Nucleus accumbens (tissue), 56 donors: Measurements from ENCODE around the gene LMTK2.
A peak's percentile ranks its signal among the peaks of the same experiment; 100 is the strongest.
"Not testable (repeated sequence)": the region's sequence is repeated elsewhere in the genome, so short reads cannot be mapped to it uniquely, and the experiment has no call there.

ENCODE experiments used
- DNase-seq, 56 donors: peaks; one replicate each; lab custom pipeline; 2025; lab: John Stamatoyannopoulos, UW

Gene LMTK2

GRCh38 chr7:98214811-98215321 is 108.2 kb downstream of the LMTK2 start:
- no peak for DNase-seq

GRCh38 chr7:98215561-98216495 is 109.2 kb downstream of the LMTK2 start:
- no peak for DNase-seq

DNA sequence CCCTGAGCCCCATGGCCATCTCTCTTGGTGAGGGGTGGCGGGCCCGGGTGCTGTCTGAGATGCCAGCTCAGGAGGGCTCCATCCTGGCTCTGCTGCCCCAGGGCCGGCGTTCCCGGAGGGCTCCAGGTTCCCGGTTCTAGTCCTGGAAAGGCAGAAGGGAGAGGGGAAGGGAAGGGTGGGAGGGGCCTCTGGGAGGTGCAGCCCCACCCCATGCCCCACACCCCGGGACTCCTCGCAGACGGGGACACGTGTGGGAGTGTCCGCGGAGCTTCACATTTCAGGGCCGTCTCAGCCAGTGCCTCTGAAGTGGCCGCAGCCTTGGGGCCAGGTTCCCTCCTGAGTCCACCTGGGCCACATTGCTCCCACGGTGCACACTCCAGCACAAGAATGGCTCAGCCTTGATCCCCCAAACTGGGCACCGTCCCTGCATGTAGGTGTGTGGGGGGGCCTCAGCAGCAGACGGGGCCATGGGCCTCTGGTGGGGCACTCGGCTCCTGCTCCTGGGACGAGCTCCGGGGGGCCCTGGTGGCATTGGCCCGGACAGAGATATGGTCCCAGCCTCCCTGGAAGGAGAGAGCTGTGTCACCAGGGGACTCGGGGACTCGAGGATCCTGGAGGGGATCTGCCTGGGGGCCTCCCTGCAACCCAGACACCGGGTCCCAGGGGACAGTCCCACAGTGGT is 110.4 kb downstream of the LMTK2 start:
- DNase-seq, result no peak

GRCh38 chr7:98217623-98218582 is 111.2 kb downstream of the LMTK2 start:
- peak in 49 of 56 donors; percentile 11 to 86 (median 61) for DNase-seq

DNA sequence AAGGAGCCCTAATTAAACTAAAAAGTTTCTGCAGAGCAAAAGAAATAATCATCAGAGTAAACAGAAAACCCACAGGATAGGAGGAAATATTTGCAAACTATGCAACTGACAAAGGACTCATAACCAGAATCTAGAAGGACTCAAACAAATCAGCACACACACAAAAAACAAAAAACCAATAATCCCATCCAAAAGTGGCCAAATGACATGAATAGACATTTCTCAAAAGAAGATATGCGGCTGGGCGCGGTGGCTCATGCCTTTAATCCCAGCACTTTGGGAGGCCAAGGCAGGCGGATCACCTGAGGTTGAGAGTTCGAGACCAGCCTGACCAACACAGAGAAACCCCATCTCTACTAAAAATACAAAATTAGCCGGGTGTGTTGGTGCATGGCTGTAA is 112.7 kb downstream of the LMTK2 start:
- not testable (repeated sequence) for DNase-seq

DNA sequence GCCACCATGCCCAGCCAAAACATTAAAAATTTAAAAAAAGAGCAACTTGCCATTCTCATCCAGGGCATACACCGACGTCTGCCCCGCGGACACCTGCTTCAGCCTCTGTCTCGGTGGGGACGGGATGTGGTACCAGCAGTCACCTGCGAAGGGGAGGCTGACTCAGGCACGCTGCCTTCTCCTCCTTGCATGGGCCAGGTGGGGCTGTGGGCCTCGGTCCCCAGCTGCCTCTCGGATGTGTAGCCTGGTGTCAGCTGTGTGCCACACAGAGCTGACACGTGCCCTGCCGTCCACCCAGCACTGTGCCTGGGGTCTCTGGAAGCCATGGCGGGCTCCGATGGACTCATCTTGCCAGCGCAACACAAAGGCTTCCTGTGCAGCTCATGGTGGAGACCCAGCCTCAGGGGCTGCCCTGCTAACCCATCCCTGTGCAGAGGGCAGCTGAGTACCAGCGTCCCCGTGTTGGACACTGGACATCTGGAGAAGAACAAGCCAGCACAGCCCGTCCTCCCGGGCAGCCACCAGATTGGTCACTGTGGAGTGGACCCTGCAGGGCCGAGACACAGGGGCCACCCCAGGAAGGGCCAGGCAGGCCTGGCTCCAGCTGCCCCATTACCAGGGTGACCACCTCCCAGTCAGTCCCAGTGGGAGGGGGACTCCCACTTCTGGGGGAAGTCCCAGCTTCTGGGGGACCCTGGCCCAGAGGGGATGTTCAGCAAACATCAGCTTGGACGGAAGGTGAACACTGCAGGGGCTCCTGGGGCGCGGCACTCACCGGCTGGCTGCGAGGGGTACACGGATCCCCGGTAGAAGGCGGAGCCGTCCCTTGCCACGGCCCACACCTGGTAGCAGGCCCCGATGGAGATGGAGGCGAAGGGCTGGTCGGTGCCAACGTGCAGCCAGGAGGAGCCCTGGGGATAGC is 115.2 kb downstream of the LMTK2 start:
- no peak for DNase-seq

- no peak for DNase-seq
Measured at GRCh38 chr7:98222533-98223195, 116.0 kb downstream of the LMTK2 start.

DNA sequence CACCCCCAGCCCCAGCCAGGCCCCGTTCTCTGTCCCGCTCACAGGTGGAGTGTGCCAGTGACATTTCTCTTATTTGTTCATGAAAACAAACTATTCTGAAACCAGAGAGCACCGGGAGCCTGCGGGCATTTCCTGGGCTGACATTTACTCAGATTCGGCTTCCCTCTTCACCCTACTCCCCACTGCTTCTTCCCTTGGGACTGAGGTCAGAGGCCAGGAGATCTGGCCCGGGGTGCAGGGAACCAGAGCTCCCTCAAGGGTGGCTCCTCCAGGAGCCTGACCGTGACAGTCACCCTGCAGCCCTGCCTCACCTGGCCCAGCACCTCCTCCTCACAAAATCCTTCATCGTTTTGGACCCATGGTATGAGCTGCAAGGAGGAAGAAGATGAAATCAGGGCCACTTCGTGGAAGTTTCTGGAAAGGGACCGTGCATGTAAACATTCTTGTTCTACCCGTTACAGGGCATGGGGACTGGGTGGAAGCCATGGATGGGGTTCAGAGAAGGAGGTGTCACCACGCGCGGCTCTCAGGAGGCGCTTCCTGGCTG is 116.8 kb downstream of the LMTK2 start:
- no peak for DNase-seq

GRCh38 chr7:98223898-98224700 is 117.4 kb downstream of the LMTK2 start:
- DNase-seq, result no peak

DNA sequence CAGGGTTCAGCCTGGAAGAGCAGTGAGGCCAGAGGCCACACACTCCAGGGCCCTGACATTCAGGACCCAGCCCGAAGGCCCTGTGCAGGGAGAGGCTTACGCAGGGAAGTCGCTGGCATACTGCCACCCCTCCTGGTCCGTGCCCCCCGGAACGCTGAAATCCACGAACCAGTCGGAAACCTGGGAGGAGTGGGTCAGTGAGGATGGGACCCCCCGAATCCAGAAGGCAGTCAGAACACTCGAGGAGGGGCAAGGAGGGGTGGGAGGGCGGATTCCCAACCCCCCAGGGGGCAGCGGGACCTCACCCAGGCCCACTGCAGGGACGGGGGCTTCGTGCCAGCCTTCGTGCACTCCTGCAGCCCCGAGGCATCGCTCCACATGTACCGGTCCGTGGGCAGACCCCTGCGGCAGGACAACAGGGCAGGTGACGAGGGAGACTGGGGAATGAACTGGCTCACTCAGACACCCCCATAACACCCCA is 118.1 kb downstream of the LMTK2 start:
- no peak for DNase-seq

DNA sequence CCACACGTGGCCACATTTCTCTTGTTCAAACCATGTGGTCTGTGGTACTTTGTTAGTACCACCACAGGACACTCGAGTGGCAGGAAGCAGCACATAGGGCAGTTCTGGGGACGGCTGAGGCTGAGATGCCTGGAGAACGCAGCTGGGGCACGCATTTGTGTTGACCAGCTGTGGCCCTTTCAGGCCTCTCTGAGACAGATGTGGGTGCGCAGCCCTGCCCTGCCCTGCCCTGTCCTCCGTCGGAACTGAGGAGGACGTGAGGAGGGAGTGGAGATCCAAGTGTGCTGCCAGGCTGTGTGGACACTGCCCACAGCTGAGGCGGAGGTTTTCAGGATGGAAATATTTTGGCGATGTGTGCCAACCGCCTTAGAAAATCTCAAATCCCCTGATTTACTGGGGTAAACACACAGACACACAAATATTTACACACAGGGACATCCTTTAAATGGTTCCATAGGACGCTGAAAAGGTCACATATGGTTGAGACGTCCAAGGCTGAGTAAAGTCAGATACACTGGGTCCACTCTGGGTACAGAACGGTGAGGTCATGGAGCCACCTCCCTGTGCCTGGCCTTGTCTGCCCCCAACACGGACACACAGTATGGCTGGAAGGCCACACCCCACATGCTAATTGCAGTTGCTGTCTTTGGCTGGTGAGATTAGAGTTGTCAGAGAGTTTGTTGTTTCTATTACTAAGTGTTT is 119.4 kb downstream of the LMTK2 start:
- DNase-seq, result no peak

- no peak for DNase-seq
Measured at GRCh38 chr7:98227939-98228338, 121.3 kb downstream of the LMTK2 start.

- DNase-seq, result no peak
Measured at GRCh38 chr7:98228801-98229200, 122.1 kb downstream of the LMTK2 start.

- DNase-seq, result no peak
Measured at GRCh38 chr7:98229441-98229840, 122.8 kb downstream of the LMTK2 start.

DNA sequence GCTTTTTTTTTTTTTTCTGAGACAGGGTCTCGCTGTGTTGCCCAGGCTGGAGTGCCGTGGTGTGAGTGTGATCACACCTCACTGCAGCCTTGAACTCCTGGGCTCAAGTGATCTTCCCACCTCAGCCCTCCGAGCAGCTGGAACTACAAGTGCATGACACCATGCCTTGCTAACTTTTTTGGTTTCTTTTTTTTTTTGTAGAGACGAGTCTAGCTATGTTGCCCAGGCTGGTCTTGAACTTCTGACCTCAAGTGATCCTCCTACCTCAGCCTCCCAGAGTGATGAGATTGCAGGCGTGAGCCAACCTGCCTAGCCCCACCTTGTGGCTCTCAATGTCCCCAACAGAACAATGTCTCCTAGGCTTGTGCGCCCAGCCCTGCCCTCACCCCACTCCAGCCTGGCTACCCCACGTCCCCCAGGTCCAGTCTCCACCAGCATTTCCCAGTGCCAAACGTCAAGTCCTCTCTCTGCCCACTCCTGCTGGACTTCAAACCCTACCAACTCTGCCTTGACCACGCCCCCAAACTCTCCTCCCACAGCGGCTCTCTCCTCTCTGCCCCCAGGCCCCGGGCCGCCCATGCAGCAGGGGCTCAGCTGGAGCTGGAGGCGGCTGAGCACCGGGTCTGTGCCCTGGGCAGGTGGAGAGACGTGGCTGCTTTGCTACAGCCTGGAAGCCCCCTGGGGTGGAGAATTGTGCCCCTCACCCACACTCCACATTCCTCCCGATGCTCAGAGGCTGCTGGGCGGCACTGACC is 123.5 kb downstream of the LMTK2 start:
- DNase-seq, result no peak
